NCI-H146 treated with DMSO at 0.1 percent for 48 hours (cell line): Measurements from ENCODE around the gene TEKT2.

Experiments used
- DNase-seq: peaks from one replicate; lab custom pipeline; 2025; ENCODE audit not compliant: unreplicated experiment; lab: John Stamatoyannopoulos, UW

TEKT2 gene, protein sequence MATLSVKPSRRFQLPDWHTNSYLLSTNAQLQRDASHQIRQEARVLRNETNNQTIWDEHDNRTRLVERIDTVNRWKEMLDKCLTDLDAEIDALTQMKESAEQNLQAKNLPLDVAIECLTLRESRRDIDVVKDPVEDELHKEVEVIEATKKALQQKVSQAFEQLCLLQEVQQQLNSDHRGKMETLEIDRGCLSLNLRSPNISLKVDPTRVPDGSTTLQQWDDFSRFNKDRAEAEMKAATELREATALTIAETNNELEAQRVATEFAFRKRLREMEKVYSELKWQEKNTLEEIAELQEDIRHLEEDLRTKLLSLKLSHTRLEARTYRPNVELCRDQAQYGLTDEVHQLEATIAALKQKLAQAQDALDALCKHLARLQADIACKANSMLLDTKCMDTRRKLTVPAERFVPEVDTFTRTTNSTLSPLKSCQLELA

GRCh38 chr1:36083635-36084496, at the start of gene TEKT2:
Gene TEKT2 (plus strand): TSS chr1:36084094. CDS start chr1:36084922, 828 bp downstream.
- peak; percentile 65 for DNase-seq

DNA sequence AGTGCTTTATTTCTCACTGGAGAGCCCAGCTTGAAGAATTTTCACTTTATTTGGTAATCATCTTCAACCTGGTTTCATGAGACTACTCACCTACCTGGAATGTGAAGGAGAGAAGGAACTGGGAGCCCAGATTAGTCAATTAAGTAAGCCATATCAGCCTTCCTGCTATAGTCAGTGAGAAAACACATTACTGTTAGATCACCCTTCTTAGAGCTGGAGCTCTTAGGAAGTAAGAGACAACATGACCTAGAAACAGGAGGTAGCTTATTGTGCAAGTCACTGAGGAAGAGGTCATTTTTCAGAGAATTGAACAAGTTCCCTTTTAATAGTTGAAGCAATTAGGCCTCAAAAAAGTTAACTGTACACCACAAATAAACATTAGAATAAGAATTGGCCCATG, 49.2 kb upstream of the TEKT2 start:
- no peak for DNase-seq

GRCh38 chr1:36035154-36035553, 48.7 kb upstream of the TEKT2 start:
- DNase-seq, result no peak

DNA sequence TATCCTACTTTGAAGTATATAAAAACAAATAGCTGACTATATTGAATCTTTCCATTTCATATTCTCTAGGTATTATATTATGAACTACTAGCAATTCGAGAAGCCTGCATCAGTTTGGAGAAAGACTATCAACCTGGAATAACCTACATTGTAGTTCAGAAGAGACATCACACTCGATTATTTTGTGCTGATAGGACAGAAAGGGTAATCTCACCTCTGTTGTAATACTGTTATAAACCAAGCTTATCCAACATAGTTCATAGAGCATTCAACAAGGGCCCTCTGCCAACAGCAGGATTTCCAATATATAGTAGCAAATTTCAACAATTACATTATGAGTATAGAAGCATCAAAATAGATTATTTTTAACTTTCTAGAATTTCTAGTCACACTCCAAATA, 43.7 kb upstream of the TEKT2 start:
- no peak for DNase-seq

- DNase-seq, result no peak
Measured at GRCh38 chr1:36051821-36052220, 32.1 kb upstream of the TEKT2 start.

- DNase-seq, result no peak
Measured at GRCh38 chr1:36053978-36054377, 29.9 kb upstream of the TEKT2 start.

DNA sequence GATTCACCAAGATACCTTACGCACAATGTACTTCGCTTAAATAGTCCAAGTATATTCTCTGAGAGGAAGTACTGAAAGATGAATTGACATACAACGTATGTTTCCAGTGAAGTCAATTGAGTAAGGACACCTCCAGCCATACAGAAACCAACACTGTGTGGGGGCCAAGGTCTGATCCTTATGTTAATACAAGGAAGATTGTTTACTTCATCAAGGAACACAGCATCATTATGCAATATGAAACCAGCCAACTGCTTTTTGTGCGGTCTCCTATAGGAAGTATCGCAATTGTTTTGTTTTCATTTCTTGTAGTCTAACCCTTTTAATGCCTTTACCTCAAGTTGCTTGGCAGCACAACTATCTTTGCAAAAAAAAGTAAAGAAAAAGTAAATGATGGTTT, 28.2 kb upstream of the TEKT2 start:
- no peak for DNase-seq

GRCh38 chr1:36062315-36062714, 21.6 kb upstream of the TEKT2 start:
- DNase-seq, result no peak

GRCh38 chr1:36067871-36068270, 16.0 kb upstream of the TEKT2 start:
- no peak for DNase-seq

DNA sequence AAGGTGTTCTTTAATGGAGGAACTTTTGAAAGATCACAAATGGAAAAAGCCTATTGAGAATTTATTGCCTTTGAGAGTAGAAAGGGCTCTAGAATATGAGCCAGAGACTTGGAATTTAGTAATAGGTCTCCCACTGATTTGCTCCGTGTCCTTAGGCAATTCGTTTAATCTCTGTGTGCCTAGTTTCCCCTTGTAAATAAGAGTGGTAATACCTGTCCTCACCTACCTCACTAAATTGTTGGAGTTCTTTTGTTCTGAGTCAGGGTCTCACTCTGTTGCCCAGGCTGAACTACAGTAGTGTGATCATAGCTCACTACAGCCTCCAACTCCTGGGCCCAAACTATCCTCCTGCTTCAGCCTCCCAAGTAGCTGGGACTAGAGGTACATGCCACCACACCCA, 15.0 kb upstream of the TEKT2 start:
- no peak for DNase-seq

DNA sequence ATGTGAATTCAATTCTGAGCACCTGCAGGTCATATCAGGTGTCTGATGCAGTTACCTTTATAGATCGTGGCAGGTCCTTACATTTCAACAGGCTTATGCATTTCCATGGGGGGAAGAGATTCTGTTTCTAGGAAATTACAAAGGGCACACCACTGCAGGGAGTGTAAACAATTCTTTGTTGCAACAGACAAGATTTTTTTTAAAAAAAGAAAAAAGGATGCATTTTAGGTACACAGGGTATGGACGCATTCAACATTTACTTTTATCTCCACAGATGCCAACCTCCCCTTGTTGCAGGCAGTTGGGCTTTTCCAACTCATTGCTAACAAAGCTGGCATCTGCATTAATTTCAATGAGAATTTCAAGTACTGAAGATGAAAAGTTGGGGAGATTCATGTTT, 13.5 kb upstream of the TEKT2 start:
- peak; percentile 23 for DNase-seq

DNA sequence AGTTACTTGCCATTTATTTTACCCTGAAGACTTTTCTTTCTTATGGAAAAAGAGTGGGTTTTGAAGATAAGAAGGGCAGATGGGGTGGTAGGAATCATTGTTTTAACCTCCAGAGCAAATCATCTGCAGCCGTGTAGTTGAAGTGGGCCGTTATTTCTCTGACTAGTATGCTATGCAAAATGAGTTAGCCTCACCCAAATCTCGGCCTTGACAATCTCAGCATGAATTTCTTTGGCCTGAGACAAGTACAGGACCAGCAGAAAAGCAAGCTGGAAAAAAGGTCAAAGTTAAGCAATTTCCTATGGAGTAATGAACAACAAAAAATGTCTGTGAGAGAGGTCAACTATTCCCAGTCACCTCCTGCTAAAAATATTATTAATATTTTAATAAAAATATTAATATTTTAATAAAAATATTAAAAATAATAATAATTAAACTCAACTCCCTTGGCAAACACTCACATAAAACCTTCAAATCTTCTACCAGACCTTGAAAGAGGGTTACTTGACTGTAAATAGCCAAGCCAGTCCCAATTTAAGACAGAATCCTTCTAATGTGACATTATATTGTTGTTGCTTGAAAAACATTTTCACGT, 6.8 kb upstream of the TEKT2 start:
- DNase-seq, result no peak

GRCh38 chr1:36080236-36080635, 3.7 kb upstream of the TEKT2 start:
- no peak for DNase-seq

DNA sequence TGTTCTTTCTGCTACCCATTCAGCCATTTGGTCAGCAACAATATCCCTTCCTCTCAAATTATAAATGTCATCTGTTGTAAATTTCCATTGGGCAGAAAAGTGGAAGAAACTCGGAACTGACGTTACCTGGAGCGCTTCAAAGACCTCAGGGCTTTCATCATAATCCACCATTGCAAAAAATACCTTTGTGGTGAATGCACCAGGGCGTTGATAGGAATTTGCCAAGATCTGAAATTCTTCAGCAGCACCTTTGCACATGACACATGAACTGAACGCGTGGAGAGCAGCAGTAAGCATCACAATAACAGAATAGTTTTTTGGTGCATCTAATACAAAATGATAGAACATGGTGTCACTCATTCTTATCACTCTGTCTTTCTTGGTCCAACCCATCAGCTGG, 3.1 kb upstream of the TEKT2 start:
- no peak for DNase-seq

- no peak for DNase-seq
Measured at GRCh38 chr1:36081926-36082485, 1.9 kb upstream of the TEKT2 start.

DNA sequence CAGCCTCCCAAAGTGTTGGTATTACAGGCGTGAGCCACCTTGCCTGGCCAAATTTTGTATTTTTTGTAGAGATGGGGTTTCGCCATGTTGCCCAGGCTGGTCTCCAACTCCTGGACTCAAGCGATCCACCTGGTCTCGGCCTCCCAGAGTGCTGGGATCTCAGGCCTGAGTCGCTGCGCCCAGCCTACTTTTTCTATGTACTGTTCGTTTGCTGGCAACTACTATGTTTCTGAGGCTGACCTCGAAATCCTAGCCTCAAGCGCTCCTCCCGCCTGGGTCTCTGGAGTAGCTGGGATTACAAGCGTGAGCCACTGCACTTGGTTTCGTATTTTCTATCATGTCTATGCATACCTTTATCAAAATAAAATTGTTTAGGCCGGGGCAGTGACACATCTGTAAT, 675 bp upstream of the TEKT2 start:
- no peak for DNase-seq

DNA sequence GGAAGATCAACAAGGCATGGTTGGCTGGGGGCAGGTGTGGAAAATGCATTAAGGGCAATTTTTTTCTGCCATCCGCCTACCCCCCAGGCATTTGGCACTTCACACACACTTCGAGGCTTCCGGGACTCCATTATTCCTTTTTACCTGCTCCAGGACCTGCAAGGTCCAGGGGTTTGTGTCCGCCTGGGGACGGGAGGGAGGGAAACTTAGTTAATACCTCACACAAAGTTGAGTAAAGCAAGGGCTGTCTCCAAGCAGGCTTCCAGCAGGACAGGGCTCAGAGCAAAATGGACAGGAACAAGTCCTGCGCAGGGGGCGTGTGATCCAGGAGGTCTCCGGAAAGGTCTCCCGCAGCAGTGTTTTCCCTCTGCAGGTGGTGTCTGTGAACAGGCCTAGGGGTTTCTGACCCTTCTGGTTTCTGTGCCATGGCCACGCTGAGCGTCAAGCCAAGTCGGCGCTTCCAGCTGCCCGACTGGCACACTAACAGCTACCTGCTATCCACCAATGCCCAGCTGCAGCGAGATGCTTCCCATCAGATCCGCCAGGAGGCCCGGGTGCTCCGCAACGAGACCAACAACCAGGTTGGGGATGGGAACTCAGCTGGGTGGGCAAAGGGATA, 712 bp downstream of the TEKT2 start:
- no peak for DNase-seq

- DNase-seq, result no peak
Measured at GRCh38 chr1:36085126-36085525, 1.2 kb downstream of the TEKT2 start.

GRCh38 chr1:36085686-36086526, 2.0 kb downstream of the TEKT2 start:
- DNase-seq, result no peak
